Activated naive CD4-positive, alpha-beta T cell treated with anti-CD3 and anti-CD28 coated beads, Interleukin-2, amount 50 U/mL, for 72 hours (primary cell): ENCODE measurements around the gene ROR2. TPM values are rescaled to one million over a fixed set of nuclear protein-coding genes. Genes with fewer than 3 reads are reported as not detected.
A peak's percentile ranks its signal among the peaks of the same experiment; 100 is the strongest.
"Not testable (repeated sequence)": the region's sequence is repeated elsewhere in the genome, so short reads cannot be mapped to it uniquely, and the experiment has no call there.

ENCODE experiments used
- ATAC-seq, 2 donors: fragments of 150-1000 bp; cut with Tn5 transposase; 2 replicates each; pipeline ENCODE4 v1.10.0; 2021; ENCODE audit warnings: mild to moderate bottlenecking in 2 of 2, moderate library complexity in 2 of 2
- DNase-seq, 2 donors: peaks; one replicate each; pipeline ENCODE4 v3.0.0; 2021 to 2022; ENCODE audit warnings: low spot score in 2 of 2
- H3K27ac Mint-ChIP-seq, 2 donors: one replicate each; pipeline ENCODE4 v1.8.0; 2022; ENCODE audit warnings: mild to moderate bottlenecking in 2 of 2, mixed read lengths in 2 of 2
- H3K36me3 Mint-ChIP-seq, 2 donors: one replicate each; pipeline ENCODE4 v1.8.0; 2022; ENCODE audit warnings: mixed read lengths in 2 of 2
- H3K9me3 Mint-ChIP-seq, 2 donors: one replicate each; pipeline ENCODE4 v1.8.0; 2022; ENCODE audit warnings: mixed read lengths in 2 of 2
- total RNA-seq, 2 donors: library from RNA; stranded (reverse); gene quantifications; one replicate each; pipeline ENCODE4 v1.2.3, GENCODE V29; 2022

ROR2 gene
- total RNA-seq, result not detected

DNA sequence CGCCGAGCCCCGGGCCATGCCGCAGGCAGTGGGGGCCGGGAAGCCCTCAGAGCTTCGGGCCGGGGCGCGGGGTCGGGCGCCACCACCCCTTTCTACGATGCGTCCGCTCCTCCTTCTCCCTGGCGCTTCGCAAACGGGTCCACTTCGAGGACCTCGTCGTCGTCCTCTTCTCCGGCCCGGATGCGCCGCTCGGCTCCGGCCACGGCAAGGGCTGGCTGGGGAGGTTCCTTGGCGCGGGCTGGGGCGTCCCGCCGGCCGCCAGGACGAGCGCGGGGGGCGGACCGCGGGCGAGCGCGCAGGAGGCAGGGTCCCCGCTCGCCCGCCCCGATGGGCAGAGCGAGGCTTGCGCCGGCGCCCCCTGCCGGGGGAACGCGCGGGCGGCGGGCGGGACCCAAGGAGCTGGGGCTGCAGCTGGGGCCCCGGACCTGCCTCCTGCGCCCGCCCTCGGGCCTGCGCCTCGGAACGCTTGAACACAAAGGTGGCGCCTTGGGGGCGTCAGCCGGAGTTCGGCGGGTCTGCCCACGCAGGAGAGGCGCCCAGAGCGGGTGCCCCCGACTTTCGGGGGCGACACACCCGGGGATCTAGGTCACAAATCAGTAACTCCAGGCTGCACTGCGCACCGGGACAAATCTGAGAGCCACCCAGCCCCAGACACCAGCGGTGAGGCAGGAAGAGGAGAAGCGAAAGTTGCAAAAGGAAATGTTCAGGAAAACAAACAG, at the start of gene ROR2:
Gene ROR2 (minus strand): TSS at position 283 of the 719 bp plus-strand sequence.
- Mint-ChIP-seq H3K27ac (no peak within 1 kb of the TSS), H3K9me3 (no peaks in the 10 kb centered on the region), H3K36me3 (peaks cover 9 to 13% of the 10 kb centered on the region in 2 donors)
- DNase-seq (peak in 1 of 2 donors; percentile 83), ATAC-seq (peak; percentile 70 to 93)

DNA sequence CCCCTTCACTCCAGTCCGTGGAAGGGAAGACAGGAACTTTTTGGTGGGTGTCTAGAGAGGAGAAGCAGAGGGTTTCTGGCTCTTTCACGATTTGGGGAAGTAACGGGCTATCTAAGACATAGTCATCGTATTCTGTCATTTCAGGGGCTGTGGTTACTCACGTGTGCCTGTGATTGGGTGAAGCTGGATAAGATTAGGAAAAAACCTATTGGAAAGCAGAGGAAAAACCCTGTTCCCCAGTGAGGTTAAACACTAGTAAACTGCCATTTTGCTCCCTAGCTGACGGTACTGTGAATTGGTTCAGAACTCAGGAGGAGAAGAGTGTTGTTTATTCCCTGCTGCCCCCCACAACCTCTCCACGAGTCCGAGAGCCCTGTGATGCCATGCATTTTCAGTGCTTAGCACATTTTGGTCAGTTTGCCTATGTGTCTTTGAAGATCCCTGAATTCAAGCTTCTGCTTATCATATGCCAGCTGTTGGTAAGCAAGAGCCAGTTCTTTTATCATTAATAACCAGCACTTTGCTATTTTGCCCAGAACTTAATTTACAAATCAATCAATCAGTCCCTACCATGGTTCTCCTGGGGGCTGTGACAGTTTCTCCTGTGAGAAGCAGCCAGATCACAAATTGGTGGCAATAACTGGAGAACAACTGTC, 45.1 kb upstream of the ROR2 start:
- no peaks in the 10 kb centered on the region for H3K36me3 Mint-ChIP-seq
- DNase-seq (no peak), ATAC-seq (no peak)
- no peaks in the 10 kb centered on the region for H3K9me3 Mint-ChIP-seq
- no peak overlapping the region for H3K27ac Mint-ChIP-seq

DNA sequence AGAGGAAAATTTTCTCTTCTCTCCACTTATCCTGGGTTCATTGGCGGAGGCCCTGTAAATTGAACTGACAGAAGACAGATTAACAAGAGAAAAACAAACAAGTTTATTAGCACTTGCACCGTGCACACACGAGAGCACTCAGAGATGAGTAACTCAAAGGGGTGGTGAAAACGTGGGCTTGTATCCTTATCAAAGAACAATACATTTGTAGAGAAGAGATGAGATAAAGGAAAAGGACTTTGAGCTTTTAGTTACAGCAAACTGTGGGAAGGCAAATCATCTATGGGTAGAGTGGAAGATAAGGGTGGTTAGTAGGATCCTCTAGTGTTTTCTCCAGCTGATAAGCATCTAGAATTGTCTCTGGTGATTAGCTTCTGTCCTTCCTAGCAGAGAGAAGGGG, 44.4 kb upstream of the ROR2 start:
- no peaks in the 10 kb centered on the region for H3K9me3 Mint-ChIP-seq
- no peaks in the 10 kb centered on the region for H3K36me3 Mint-ChIP-seq
- ATAC-seq (no peak), DNase-seq (no peak)
- H3K27ac Mint-ChIP-seq, result no peak overlapping the region

DNA sequence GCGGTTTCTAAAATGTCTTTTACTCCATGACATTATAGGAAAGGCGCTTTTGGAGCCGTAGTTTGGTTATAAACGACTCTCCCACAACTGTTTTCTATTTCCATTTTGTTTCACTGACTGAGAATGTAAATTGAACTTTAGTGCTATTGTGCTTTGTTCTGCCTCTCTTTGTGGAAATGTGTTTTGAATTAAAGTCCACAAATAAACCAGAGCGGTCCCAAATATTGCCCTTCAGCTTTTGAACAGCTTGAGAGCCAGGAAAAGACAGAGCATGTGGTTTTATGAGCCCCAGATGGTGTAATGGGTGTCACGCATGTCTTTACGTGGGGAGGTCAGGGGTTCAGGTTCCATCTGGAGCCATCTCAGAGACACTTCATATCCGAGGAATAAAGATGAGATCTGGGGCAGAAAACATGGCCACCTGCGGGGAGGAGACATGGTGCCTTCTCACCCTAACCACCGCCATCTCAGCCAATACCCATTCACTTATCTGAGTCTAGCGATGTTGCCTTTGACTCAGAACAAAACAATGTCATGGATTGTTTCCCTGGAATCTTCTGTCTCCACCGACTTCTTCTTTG, 42.5 kb upstream of the ROR2 start:
- Mint-ChIP-seq H3K36me3 (no peaks in the 10 kb centered on the region), H3K9me3 (no peaks in the 10 kb centered on the region), H3K27ac (no peak overlapping the region)
- ATAC-seq, result no peak
- no peak for DNase-seq

DNA sequence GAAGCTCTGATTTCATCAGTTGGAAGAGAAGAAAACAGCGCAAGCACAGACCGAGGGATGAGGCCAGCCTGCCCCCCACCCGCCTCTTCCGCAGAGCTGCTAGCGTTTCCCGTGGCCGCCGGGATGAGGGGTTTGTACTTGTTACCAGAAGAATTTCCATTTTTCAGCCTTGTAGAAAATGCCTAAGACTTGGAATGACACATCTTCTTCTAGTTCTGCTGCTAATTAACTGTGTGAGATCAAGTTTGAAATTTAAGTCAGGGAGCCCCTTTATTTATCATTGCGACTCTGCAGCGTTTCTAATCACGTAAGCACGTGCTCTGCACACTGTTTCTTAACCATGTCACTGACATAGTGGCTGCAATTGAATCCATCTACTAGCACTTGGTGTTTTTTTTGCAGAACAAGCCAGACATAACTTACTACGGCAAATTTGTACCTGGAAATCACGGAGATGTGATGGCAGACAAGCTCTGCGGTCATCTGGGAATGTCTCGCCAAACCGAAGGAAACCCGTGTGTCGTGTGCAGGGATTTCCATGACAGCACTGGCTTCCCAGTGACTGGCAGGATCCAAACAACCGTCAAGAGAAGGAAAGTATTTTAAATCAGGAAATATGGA, 41.8 kb upstream of the ROR2 start:
- no peaks in the 10 kb centered on the region for H3K36me3 Mint-ChIP-seq
- DNase-seq (no peak), ATAC-seq (no peak)
- H3K9me3 Mint-ChIP-seq, result no peaks in the 10 kb centered on the region
- no peak overlapping the region for H3K27ac Mint-ChIP-seq

DNA sequence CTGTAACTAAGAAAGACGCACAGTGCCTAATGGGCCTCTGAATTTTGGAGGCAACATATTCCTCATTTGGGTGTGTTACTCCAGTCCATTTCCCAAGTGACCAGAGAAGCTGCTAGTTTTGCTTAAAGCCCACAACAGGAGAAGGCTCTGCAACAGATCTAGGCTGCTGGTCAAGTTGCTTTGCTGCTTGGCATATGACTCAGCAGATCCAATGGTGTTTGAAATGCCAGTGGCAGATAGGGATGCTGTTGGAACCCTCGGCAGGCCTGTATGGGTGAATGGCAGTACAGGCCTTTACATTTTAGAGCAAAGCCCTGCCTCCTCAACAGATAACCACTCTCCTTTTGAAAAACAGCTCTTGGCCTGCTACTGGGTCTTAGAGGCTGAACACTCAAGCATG, 36.2 kb upstream of the ROR2 start:
- H3K27ac Mint-ChIP-seq, result no peak overlapping the region
- DNase-seq (no peak), ATAC-seq (no peak)
- H3K36me3 Mint-ChIP-seq, result peaks cover 0 to 4% of the 10 kb centered on the region in 2 donors
- H3K9me3 Mint-ChIP-seq, result peaks cover 0 to 3% of the 10 kb centered on the region in 2 donors

DNA sequence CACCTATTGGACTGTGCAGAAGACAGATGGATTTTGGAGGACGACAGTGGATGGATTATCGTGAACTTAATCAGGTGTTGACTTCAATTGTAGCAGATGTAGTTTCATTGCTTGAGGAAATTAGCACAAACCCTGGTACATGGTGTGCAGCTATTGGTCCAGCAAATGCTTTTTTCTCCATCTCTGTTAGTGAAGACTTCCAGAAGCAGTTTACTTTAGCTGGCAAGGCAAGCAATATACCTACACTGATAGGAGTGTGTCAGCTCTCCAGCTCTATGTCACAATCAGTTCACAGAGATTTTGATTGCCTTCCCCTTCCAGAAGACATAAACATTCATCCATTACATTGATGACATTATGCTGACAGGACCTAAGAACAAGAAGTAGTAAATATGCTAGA, 35.7 kb upstream of the ROR2 start:
- Mint-ChIP-seq H3K9me3 (peaks cover 0 to 4% of the 10 kb centered on the region in 2 donors), H3K36me3 (peaks cover 0 to 4% of the 10 kb centered on the region in 2 donors), H3K27ac (no peak overlapping the region)
- no peak for ATAC-seq
- DNase-seq, result no peak

DNA sequence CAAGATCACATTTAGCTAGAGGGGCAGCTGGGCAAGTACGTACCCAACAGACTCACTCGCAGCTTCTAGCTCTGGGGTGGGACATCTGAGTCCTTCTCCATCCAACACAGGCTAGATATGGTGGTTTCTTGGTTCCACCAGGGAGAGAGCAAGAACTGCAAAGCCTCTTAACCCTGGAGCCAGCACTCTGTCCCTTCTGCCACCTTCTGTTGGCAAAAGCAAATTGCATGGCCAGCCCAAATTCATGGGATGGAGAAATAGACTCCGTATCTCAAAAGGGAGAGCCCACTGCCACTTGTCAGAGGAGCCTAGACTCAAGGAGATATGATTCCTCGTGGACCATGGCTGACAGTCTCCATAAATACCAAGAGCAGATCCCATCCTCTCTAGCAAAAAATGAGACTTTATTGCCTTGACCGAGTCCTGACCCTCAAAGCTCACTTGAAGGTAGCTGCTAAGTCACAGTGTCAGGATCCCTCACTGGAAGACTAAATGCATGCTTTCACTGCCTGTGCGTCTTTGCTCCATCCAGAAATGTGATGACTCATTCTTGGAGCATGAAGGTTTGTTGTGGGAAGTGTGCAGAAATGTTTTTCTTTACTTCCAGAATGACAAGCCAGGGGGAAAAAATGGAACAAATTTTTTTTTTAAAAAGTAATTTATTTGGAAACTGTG, 28.8 kb upstream of the ROR2 start:
- no peak overlapping the region for H3K27ac Mint-ChIP-seq
- peaks cover 0 to 4% of the 10 kb centered on the region in 2 donors for H3K36me3 Mint-ChIP-seq
- DNase-seq (no peak), ATAC-seq (no peak)
- peaks cover 4% of the 10 kb centered on the region in 2 donors for H3K9me3 Mint-ChIP-seq

DNA sequence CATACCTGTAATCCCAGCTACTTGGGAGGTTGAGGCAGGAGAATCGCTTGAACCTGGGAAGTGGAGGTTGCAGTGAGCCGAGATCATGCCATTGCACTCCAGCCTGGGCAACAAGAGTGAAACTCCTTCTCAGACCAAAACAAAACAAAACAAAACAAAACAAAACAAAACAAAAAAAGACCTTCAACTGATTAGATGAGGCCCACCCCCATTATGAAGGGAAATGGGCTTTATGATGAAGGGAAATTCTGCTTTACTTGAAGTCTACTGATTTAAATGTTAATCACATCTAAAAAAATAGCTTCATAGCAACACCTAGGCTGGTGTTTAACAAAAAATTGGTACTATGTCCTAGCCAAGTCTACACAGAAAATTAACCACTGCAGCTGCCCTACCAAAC, 25.2 kb upstream of the ROR2 start:
- not testable (repeated sequence) for H3K36me3 Mint-ChIP-seq, ATAC-seq, H3K9me3 Mint-ChIP-seq, H3K27ac Mint-ChIP-seq, DNase-seq

DNA sequence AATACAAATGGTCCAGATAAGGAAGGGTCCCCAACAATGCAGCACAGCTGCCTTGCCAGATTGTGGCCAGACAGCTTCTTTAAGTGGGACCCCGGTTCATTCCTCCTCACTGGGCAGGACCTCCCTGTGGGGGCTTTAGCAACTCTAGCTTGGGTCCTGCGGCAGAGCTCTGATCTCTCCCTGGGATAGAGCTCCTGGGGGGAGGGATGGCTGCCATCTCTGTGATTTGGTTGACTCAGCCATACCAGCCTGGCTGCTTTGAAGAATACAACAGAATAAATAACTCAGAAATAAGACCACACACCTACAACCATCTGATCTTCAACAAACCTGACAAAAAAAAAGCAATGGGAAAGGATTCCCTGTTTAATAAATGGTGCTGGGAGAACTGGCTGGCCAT, 22.7 kb upstream of the ROR2 start:
- H3K9me3 Mint-ChIP-seq, result no peaks in the 10 kb centered on the region
- DNase-seq, result no peak
- H3K27ac Mint-ChIP-seq, result no peak overlapping the region
- no peak for ATAC-seq
- H3K36me3 Mint-ChIP-seq, result no peaks in the 10 kb centered on the region

DNA sequence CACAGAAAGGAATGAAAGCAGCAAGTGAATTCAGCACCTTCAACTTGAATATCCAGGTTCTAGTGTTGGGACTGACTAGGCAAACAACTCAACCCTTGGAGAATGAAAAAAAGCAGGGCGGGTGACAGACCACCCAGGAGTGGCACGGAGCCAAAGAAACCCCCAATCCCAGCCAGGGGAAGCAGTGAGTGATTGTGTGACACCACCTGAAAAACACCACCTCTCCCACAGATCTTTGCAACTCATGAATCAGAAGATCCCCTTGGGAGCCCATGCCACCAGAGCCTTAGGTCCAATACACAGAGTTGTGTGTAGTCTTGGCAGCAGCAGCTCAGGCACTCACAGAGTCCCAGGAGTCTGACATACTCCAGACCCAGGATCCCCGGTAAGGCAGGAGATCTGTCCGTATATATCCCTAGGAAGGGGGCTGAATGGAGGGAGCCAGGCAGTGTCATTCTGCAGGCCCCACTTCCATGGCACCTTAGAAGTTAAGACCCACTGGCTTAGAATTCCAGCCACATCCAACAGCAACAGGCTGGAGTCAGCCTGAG, 22.1 kb upstream of the ROR2 start:
- DNase-seq, result no peak
- ATAC-seq, result no peak
- Mint-ChIP-seq H3K36me3 (no peaks in the 10 kb centered on the region), H3K9me3 (no peaks in the 10 kb centered on the region), H3K27ac (no peak overlapping the region)

DNA sequence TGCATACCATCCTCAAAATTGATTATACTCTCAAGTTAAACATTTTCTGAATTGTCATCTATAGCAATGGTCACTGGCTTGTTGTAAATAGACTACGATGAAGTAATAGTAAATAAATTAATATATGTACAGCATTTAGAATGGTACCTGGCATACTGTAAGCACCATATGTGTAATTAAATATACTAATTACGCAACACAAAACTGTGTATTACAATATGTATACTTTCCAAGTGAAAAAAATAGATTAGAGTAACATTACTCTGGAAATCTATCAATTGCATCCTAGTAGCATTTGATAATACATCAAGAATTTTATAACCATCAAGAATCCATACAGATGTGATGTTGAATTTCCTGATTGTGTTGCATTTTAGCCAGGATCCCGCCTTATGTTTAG, 17.2 kb upstream of the ROR2 start:
- no peak overlapping the region for H3K27ac Mint-ChIP-seq
- DNase-seq (no peak), ATAC-seq (no peak)
- H3K9me3 Mint-ChIP-seq, result no peaks in the 10 kb centered on the region
- H3K36me3 Mint-ChIP-seq, result no peaks in the 10 kb centered on the region

DNA sequence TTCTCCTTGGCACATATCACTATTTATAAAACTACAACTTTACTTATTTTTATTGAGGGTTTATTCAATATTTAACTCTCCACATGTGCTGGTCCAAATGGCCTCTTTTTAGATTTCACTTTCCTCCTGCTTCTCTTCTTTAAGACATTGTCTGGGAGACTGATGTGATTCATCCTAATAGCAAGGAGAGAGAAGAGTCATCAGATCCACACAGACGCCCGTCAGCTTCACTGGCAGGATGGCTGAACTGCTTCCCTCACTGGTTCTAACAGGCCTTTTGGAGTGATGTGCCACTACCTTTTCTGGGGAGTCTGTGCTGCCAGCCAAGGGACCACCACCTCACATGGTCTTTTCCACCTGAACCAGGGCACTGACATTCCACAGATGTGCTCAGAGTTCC, 16.5 kb upstream of the ROR2 start:
- Mint-ChIP-seq H3K36me3 (no peaks in the 10 kb centered on the region), H3K27ac (no peak overlapping the region), H3K9me3 (no peaks in the 10 kb centered on the region)
- ATAC-seq (no peak), DNase-seq (no peak)

DNA sequence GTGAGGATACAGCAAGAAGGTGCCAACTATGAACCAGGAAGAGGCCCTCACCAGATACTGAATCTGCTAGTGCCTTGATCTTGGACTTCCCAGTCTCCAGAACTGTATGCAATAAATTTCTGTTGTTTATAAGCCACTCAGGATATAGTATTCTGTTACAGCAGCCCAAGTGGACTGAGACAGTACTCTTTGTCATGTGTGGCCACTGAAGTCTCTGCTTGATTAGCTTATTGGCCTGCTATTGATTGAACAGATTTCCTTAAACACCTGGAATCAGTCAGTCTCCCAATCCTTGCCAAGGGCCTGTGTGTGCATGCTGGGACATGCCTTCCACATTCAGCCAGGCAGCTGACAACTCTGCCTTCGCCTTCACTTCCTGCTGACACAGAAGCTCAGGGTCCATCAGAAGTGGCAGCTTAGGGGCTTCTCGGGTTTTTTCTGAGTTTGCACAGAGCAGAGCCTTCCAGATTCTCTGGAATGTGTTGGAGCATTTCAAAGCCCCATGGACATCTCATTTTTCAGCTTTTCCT, 13.7 kb upstream of the ROR2 start:
- Mint-ChIP-seq H3K9me3 (peaks cover 0 to 8% of the 10 kb centered on the region in 2 donors), H3K27ac (no peak overlapping the region)

DNA sequence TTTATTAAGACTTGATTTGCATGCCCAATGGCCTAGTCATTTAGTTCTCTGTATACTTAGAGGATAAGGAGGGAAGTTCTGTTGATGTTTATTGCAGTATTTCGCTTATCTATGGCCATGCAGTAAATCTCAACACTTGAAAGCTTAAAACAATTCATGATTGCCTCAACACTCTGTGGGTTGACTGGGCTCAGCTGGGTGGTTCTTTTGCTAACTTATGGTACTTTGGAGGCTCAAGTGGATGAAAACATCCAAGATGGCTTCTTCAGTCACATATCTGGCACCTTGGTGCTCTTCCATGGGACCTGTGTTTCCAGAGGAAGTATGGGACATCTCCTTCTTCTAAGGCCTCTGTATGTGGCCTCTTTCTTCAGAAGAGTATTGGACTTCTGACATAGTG, 10.3 kb upstream of the ROR2 start:
- Mint-ChIP-seq H3K9me3 (peaks cover 0 to 8% of the 10 kb centered on the region in 2 donors), H3K27ac (no peak overlapping the region), H3K36me3 (no peaks in the 10 kb centered on the region)
- DNase-seq (no peak), ATAC-seq (no peak)

More for the DNA sequence above, 13.7 kb upstream of the ROR2 start:
- no peaks in the 10 kb centered on the region for H3K36me3 Mint-ChIP-seq
- no peak for ATAC-seq
- no peak for DNase-seq

DNA sequence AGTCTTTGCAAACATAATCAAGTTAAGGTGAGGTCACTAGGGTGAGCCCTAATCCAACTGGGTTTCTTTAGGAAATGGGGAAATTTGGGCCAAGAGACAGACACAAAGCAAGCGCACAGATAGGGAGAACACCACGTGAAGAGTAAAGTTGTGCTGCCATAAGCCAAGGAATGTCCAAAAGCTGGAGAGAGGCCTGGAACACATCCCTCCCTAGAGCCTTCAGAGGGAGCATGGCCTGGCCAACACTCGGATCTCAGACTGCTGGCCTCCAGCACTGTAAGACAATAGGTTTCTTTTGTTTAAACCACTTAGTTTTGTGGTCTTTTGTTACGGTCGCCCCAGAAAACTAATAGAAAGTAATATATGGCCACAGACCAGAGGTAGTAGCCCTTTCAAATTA, 8.1 kb upstream of the ROR2 start:
- no peak overlapping the region for H3K27ac Mint-ChIP-seq
- DNase-seq, result no peak
- H3K36me3 Mint-ChIP-seq, result no peaks in the 10 kb centered on the region
- H3K9me3 Mint-ChIP-seq, result peaks cover 0 to 8% of the 10 kb centered on the region in 2 donors
- ATAC-seq, result no peak
